Epithelial cell of proximal tubule (primary cell): Measurements from ENCODE around the gene SCUBE2. TPM values are rescaled to one million over a fixed set of nuclear protein-coding genes. Genes with fewer than 3 reads are reported as not detected.

Experiments used
- DNase-seq: peaks from one replicate; pipeline ENCODE4 v3.0.0-alpha.2; 2011; ENCODE audit warnings: low read depth
- H3K4me3 ChIP-seq: 2 replicates; pipeline ENCODE4 v1.5.1; 2011; ENCODE audit warnings: low read depth, mild to moderate bottlenecking, low read length
- CTCF ChIP-seq: conservative IDR thresholded peaks from 2 replicates; pipeline ENCODE4 v1.5.1; 2012; ENCODE audit warnings: low read depth, mild to moderate bottlenecking, low read length
- total RNA-seq: library from RNA; depleted of rRNA; stranded (reverse); fragments of >200 nt; gene quantifications from 2 replicates; pipeline ENCODE4 v1.2.3, GENCODE V29; 2015

Gene SCUBE2
- total RNA-seq, 1 donor from 2014 or later = 0.17 TPM

DNA sequence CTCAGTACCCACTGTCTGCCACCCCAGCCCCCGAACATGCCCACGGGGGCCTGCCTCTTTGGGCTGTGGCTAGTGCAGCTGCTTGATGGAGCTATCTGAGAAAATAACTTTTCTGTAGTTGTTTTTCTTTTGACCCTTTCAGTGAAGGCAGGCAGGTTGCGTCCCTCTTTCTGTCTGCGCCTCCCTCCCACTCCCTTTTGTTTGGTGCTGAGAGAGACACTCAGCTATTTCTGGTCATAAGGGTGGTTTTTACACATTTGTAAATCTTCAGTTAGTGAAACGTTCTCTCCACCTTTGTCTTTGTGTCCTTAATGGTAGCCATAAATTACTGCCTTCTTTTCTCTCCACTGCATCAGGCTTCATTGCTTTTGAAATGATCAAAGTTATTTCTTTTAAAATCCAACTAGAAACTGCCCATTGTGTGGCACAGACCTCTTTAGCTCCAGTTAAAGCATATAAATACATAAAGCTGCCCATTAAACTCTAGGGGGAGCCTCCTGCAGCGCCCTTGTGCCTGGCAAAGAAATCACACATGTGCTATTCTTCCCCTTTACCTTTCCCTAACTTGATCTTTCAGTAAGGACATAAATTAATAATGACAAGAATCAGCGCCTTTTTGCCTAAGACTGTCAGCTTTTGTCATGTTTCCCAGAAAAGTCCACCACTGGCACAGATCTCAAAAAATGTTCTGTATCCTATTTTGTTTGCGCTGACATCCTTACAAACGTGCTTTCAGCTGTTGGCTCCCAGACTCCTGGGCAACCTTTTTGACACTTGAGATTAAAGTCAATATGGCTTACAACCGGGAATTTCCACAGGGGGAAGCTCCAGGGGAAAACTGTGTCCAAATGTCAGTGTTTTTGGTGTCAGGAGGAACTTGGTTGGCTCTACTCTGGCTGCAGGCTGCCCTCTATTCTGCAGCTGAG lies 1.7 kb upstream of the SCUBE2 start:
- no peak overlapping the region for H3K4me3 ChIP-seq
- DNase-seq = no peak
- peak; percentile 29 for TF ChIP-seq CTCF

DNA sequence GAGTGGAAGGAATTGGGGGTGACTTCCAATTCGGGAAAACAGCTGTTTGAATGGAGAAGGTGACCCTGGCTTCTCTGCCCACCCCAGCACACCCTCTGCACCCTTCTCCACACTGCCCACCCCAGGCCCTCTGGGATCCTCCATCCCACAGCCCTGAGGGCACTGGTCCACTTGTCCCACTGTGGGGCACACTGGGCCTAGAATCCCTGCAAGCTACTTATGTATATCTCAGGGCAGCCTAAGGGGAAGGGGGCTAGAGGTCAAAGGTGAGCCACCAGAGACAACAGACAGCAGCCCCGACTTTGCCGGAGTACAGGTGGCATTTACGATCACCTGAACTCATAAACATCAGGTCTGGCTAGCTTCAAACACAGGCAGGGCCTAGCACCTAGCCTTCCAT lies 673 bp upstream of the SCUBE2 start:
- no peak overlapping the region for H3K4me3 ChIP-seq
- DNase-seq = no peak
- TF ChIP-seq CTCF = no peak

GRCh38 chr11:9090488-9091043 lies 833 bp downstream of the SCUBE2 start:
- DNase-seq = no peak
- TF ChIP-seq CTCF = no peak
- peak overlapping the region; percentile 39 for H3K4me3 ChIP-seq

GRCh38 chr11:9089636-9090035 lies 1.8 kb downstream of the SCUBE2 start:
- no peak for TF ChIP-seq CTCF
- no peak for DNase-seq
- H3K4me3 ChIP-seq = no peak overlapping the region

DNA sequence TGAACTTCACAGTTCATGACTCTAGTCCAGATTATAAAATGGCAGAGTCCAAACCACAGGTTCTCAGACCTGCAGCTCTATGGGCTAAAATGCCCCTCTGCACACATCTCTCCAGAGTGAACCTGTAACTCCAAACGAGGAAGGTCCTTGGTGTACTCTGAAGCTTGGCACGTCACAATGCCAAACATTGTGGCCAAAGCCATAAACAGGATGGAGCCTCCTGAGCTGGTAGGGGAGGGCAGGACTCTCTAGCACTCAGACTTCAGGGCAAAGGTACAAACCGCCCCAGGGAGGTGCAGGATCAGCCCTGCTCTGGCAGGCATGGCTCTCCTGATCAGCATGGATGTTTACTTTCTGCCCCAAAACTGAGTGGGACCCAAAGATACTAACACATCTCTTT lies 2.3 kb downstream of the SCUBE2 start:
- DNase-seq = no peak
- H3K4me3 ChIP-seq = no peak overlapping the region
- no peak for TF ChIP-seq CTCF

GRCh38 chr11:9082575-9082974 lies 8.8 kb downstream of the SCUBE2 start:
- no peak overlapping the region for H3K4me3 ChIP-seq
- no peak for TF ChIP-seq CTCF
- DNase-seq = no peak
